Measurements from ENCODE around the gene CLEC16A.

DNA sequence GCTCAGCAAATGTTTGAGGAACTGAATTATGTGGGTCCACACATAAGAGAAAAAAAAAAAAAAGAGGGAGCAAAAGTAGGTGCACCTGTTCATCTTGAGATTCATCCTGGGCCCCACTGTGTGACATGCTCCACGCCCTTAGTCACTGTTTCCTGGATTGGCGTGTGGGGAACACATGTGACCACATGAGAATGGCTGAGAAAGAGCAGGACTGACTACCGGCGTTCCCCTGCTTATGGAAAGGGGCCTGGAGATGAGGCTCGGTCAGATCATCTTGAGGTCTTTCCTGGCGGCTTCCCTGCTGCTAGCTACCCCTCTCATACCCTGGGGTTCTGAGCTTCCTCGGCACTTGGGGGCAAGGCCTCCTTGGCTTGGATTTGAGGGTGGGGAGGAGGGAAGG, 6.0 kb upstream of the CLEC16A start:
- TF ChIP-seq POLR2A (IDR thresholded peaks at IDR 0.05) = no peak
- TF ChIP-seq, protein P1, sequence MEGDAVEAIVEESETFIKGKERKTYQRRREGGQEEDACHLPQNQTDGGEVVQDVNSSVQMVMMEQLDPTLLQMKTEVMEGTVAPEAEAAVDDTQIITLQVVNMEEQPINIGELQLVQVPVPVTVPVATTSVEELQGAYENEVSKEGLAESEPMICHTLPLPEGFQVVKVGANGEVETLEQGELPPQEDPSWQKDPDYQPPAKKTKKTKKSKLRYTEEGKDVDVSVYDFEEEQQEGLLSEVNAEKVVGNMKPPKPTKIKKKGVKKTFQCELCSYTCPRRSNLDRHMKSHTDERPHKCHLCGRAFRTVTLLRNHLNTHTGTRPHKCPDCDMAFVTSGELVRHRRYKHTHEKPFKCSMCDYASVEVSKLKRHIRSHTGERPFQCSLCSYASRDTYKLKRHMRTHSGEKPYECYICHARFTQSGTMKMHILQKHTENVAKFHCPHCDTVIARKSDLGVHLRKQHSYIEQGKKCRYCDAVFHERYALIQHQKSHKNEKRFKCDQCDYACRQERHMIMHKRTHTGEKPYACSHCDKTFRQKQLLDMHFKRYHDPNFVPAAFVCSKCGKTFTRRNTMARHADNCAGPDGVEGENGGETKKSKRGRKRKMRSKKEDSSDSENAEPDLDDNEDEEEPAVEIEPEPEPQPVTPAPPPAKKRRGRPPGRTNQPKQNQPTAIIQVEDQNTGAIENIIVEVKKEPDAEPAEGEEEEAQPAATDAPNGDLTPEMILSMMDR (IDR thresholded peaks at IDR 0.05) = no peak
